SK-N-SH (cell line): ENCODE results near the gene BABAM2. TPM values are rescaled to one million over a fixed set of nuclear protein-coding genes. Genes with fewer than 3 reads are reported as not detected.

Experiments used
- CTCF ChIA-PET: fragments of 300-600, 350-600 bp; formaldehyde crosslinking; extraction: SDS; loops from one replicate; lab custom pipeline; 2021; lab: Yijun Ruan, JAX
- POLR2A ChIA-PET: fragments of 350-600 bp; sonication (Branson Sonifier 250); formaldehyde crosslinking; extraction: SDS; loops from one replicate; lab custom pipeline; 2020; ENCODE audit warnings: antibody characterized with exemption, inconsistent platforms; lab: Yijun Ruan, JAX
- DNase-seq: peaks from one replicate; pipeline ENCODE4 v3.0.0; 2012
- H2AFZ ChIP-seq: fragments of 200-600 bp; sonication (generic); 2 replicates; pipeline ENCODE4 v1.8.1; 2016; ENCODE audit warnings: antibody characterized with exemption, mild to moderate bottlenecking, low read depth
- H3F3A ChIP-seq: fragments of 200-600 bp; sonication (generic); replicated peaks from 2 replicates; pipeline ENCODE3; 2016; ENCODE audit warnings: antibody characterized with exemption, mild to moderate bottlenecking; ENCODE audit not compliant: insufficient read depth
- H3K27ac ChIP-seq, 2 experiments: fragments of 200-500 bp in 1 of 2; fragments of 200-600 bp in 1 of 2; sonication (Bioruptor generic) in 1 of 2; sonication (generic), shearing (Covaris generic) in 1 of 2; 2 replicates each; pipeline versions ENCODE4 v1.5.1 to v1.6.1; 2014 to 2016; ENCODE audit warnings: low read depth in 2 of 2, inconsistent platforms in 1 of 2, low read length in 1 of 2, mild to moderate bottlenecking in 1 of 2, mixed read lengths in 1 of 2
- H3K27me3 ChIP-seq: fragments of 200-600 bp; sonication (generic), shearing (Covaris generic); 2 replicates; pipeline ENCODE4 v1.6.1; 2016; ENCODE audit warnings: mixed run types; ENCODE audit not compliant: insufficient read depth
- H3K36me3 ChIP-seq, 2 experiments: fragments of 200-500 bp in 1 of 2; fragments of 200-600 bp in 1 of 2; sonication (Bioruptor generic) in 1 of 2; sonication (generic) in 1 of 2; replicated peaks in 1 of 2; 2 replicates each; pipeline versions ENCODE3 to v1.5.1; 2014 to 2016; ENCODE audit warnings: low read length in 1 of 2, mild to moderate bottlenecking in 1 of 2; ENCODE audit not compliant: insufficient read depth in 2 of 2, control insufficient read depth in 1 of 2
- H3K4me1 ChIP-seq, 2 experiments: fragments of 200-500 bp in 1 of 2; fragments of 200-600 bp in 1 of 2; sonication (Bioruptor generic) in 1 of 2; sonication (generic), shearing (Covaris generic) in 1 of 2; 2 replicates each; pipeline versions ENCODE4 v1.5.1 to v1.6.1; 2014 to 2016; ENCODE audit warnings: low read depth in 1 of 2, low read length in 1 of 2, mixed run types in 1 of 2; ENCODE audit not compliant: insufficient read depth in 2 of 2, control insufficient read depth in 1 of 2
- H3K4me2 ChIP-seq: fragments of 200-600 bp; sonication (generic), shearing (Covaris generic); 2 replicates; pipeline ENCODE4 v1.6.1; 2017; ENCODE audit warnings: mixed run types
- H3K4me3 ChIP-seq, 2 experiments: fragments of 200-500 bp in 1 of 2; fragments of 200-600 bp in 1 of 2; sonication (Bioruptor generic) in 1 of 2; sonication (generic), shearing (Covaris generic) in 1 of 2; 2 replicates each; pipeline versions ENCODE4 v1.5.1 to v1.8.1; 2014 to 2016; ENCODE audit warnings: low read depth in 2 of 2, inconsistent platforms in 1 of 2, low read length in 1 of 2, mild to moderate bottlenecking in 1 of 2, mixed read lengths in 1 of 2, moderate library complexity in 1 of 2
- H3K79me2 ChIP-seq: fragments of 200-600 bp; sonication (generic); 2 replicates; pipeline ENCODE4 v1.8.1; 2017; ENCODE audit warnings: mild to moderate bottlenecking; ENCODE audit not compliant: insufficient read depth
- H3K9ac ChIP-seq: fragments of 200-600 bp; sonication (generic); 2 replicates; pipeline ENCODE4 v1.6.1; 2017; ENCODE audit warnings: mixed run types
- H3K9me2 ChIP-seq: fragments of 200-600 bp; sonication (generic); 2 replicates; pipeline ENCODE4 v1.6.1; 2017; ENCODE audit warnings: mixed run types
- H3K9me3 ChIP-seq: fragments of 200-600 bp; sonication (generic); 2 replicates; pipeline ENCODE4 v1.6.1; 2017; ENCODE audit warnings: mixed run types, mild to moderate bottlenecking, moderate library complexity
- H4K20me1 ChIP-seq: fragments of 200-600 bp; sonication (generic); 2 replicates; pipeline ENCODE4 v1.6.1; 2017; ENCODE audit warnings: mild to moderate bottlenecking, mixed run types; ENCODE audit not compliant: insufficient read depth
- CHD2 ChIP-seq: fragments of 150-350 bp; IDR thresholded peaks from 2 replicates; pipeline ENCODE4 v1.6.1; 2018; ENCODE audit warnings: low read length; ENCODE audit not compliant: partially characterized antibody
- ELF1 ChIP-seq: IDR thresholded peaks from 2 replicates; pipeline ENCODE4 v1.4.0; 2012
- EZH2phosphoT487 ChIP-seq: fragments of 200-600 bp; sonication (generic); IDR thresholded peaks from 2 replicates; pipeline ENCODE4 v1.6.1; 2017; ENCODE audit warnings: low read depth, mixed run types, mild to moderate bottlenecking, antibody characterized with exemption, moderate library complexity, borderline replicate concordance
- FOSL2 ChIP-seq: IDR thresholded peaks from 2 replicates; pipeline ENCODE4 v1.4.0; 2012; ENCODE audit warnings: low read depth, mild to moderate bottlenecking, moderate library complexity, borderline replicate concordance
- FOXM1 ChIP-seq: IDR thresholded peaks from 2 replicates; pipeline ENCODE4 v1.4.0; 2012; ENCODE audit warnings: low read depth, mild to moderate bottlenecking
- GATA2 ChIP-seq: sonication (generic); formaldehyde crosslinking; IDR thresholded peaks from 2 replicates; pipeline ENCODE4 v1.5.0; 2020; ENCODE audit warnings: mild to moderate bottlenecking, missing genetic modification reagents
- JUND ChIP-seq: IDR thresholded peaks from 2 replicates; pipeline ENCODE4 v1.4.0; 2012
- MEF2A ChIP-seq: IDR thresholded peaks from 2 replicates; pipeline ENCODE4 v1.4.0; 2012; ENCODE audit warnings: low read depth, borderline replicate concordance
- MXI1 ChIP-seq: IDR thresholded peaks from 2 replicates; pipeline ENCODE4 v1.6.1; 2012; ENCODE audit warnings: mild to moderate bottlenecking, low read depth, low read length, improper control_type of control experiment
- NFIC ChIP-seq: IDR thresholded peaks from 2 replicates; pipeline ENCODE4 v1.4.0; 2012; ENCODE audit warnings: borderline replicate concordance
- POLR2AphosphoS5 ChIP-seq: IDR thresholded peaks from 2 replicates; pipeline ENCODE4 v1.6.1; 2012; ENCODE audit warnings: low read depth, low read length
- RFX5 ChIP-seq: IDR thresholded peaks from 2 replicates; pipeline ENCODE4 v1.6.1; 2012; ENCODE audit warnings: mild to moderate bottlenecking, improper control_type of control experiment, low read length
- RXRA ChIP-seq: IDR thresholded peaks from 2 replicates; pipeline ENCODE4 v1.4.0; 2012; ENCODE audit warnings: low read depth, mild to moderate bottlenecking, borderline replicate concordance
- SMC3 ChIP-seq: IDR thresholded peaks from 2 replicates; pipeline ENCODE4 v1.6.1; 2012; ENCODE audit warnings: low read depth, low read length, improper control_type of control experiment
- TAF1 ChIP-seq: IDR thresholded peaks from 2 replicates; pipeline ENCODE4 v1.6.1; 2012; ENCODE audit warnings: low read depth, mild to moderate bottlenecking, low read length, moderate library complexity, borderline replicate concordance
- TCF12 ChIP-seq: IDR thresholded peaks from 2 replicates; pipeline ENCODE4 v1.4.0; 2012
- TEAD4 ChIP-seq: IDR thresholded peaks from 2 replicates; pipeline ENCODE4 v1.4.0; 2012; ENCODE audit warnings: mild to moderate bottlenecking, borderline replicate concordance; ENCODE audit not compliant: insufficient read depth
- YY1 ChIP-seq: IDR thresholded peaks from 2 replicates; pipeline ENCODE4 v1.4.0; 2012; ENCODE audit warnings: low read depth, mild to moderate bottlenecking
- ZBTB33 ChIP-seq: IDR thresholded peaks from 2 replicates; pipeline ENCODE4 v1.4.0; 2012; ENCODE audit warnings: low read depth, borderline replicate concordance
- WGBS: methylation state at CpG from one replicate; pipeline ENCODE4 v1.1.6; 2017; ENCODE audit warnings: low lambda C conversion rate; 5-methylcytosine and 5-hydroxymethylcytosine counted together
- polyA plus RNA-seq, 3 experiments: library from polyadenylated mRNA; depleted of rRNA; stranded (reverse); fragments of >200 nt; gene quantifications; 2 replicates each; pipeline ENCODE4 v1.2.3, GENCODE V29; 2012
- TF ChIP-seq, protein P1 (sequence below): fragments of 150-350 bp; IDR thresholded peaks from 2 replicates; pipeline ENCODE4 v1.6.1; 2017; ENCODE audit warnings: antibody characterized with exemption, low read length, low read depth, borderline replicate concordance
- TF ChIP-seq, protein P2 (sequence below): IDR thresholded peaks from 2 replicates; pipeline ENCODE4 v1.4.0; 2012; ENCODE audit warnings: low read depth

Gene BABAM2
- polyA plus RNA-seq, 1 of the 3 experiments (the other 2 are of a cell fraction), result 34.0 TPM

- TF ChIP-seq, protein P1, sequence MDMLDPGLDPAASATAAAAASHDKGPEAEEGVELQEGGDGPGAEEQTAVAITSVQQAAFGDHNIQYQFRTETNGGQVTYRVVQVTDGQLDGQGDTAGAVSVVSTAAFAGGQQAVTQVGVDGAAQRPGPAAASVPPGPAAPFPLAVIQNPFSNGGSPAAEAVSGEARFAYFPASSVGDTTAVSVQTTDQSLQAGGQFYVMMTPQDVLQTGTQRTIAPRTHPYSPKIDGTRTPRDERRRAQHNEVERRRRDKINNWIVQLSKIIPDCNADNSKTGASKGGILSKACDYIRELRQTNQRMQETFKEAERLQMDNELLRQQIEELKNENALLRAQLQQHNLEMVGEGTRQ, result no peak
- peak; percentile 45; the same call in 1 of the 2 replicates for TF ChIP-seq POLR2AphosphoS5
- TF ChIP-seq MXI1, result 0 out of 2 replicates have a peak, but pooled peaks have one; percentile 18
- TF ChIP-seq GATA2 (CRISPR knock-in tag), result peak; percentile 10; the same call in 1 of the 2 replicates
- no peak for TF ChIP-seq FOXM1
- peak; percentile 83; the same call in 1 of the 2 replicates for TF ChIP-seq TAF1
- peak; percentile 75; the same call in 1 of the 2 replicates for TF ChIP-seq YY1
- peak; percentile 77; the same call in 1 of the 2 replicates for TF ChIP-seq RXRA
- TF ChIP-seq TEAD4, result 0 out of 2 replicates have a peak, but pooled peaks have one; percentile 49
- TF ChIP-seq ZBTB33, result no peak
Observed at GRCh38 chr2:28269019-28269784, 378.7 kb downstream of the BABAM2 start (continued).

- H2AFZ ChIP-seq, result no peak overlapping the region
- H3K4me3 ChIP-seq, result no peak overlapping the region
- H3K36me3 ChIP-seq, result no peaks in the 10 kb centered on the region
- peak; percentile 42; the same call in 1 of the 2 replicates for TF ChIP-seq TCF12
- TF ChIP-seq YY1, result no peak
- TF ChIP-seq MEF2A, result no peak
- peak; percentile 9; the same call in 1 of the 2 replicates for TF ChIP-seq FOSL2
- no peak for TF ChIP-seq CHD2
- TF ChIP-seq TEAD4, result no peak
- TF ChIP-seq ELF1, result no peak
- no peak for TF ChIP-seq ZBTB33
- TF ChIP-seq RFX5, result no peak
- no peak for TF ChIP-seq SMC3
- TF ChIP-seq POLR2AphosphoS5, result no peak
- TF ChIP-seq, protein P2, sequence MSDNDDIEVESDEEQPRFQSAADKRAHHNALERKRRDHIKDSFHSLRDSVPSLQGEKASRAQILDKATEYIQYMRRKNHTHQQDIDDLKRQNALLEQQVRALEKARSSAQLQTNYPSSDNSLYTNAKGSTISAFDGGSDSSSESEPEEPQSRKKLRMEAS, result no peak
- TF ChIP-seq NFIC, result no peak
- TF ChIP-seq RXRA, result no peak
- no peak for TF ChIP-seq TAF1
- TF ChIP-seq JUND, result peak; percentile 23; the same call in 1 of the 2 replicates
- no peak for TF ChIP-seq EZH2phosphoT487
- H3K9me3 ChIP-seq, result no peaks in the 10 kb centered on the region
- CTCF ChIA-PET, result no interaction called here
- H3K4me2 ChIP-seq, result no peak overlapping the region
- no peaks in the 10 kb centered on the region for H4K20me1 ChIP-seq
- H3K27me3 ChIP-seq, result no peaks in the 10 kb centered on the region
- peaks cover 24 to 46% of the 10 kb centered on the region in 2 experiments for H3K4me1 ChIP-seq
- DNase-seq, result no peak
- no peak overlapping the region for H3K9ac ChIP-seq
- POLR2A ChIA-PET, result no interaction called here
- H3K79me2 ChIP-seq, result no peaks in the 10 kb centered on the region
- 85% methylated on average over 6 of the region's 6 CpGs for WGBS
- peak overlapping the region in 1 of 2 experiments; percentile 28; a peak in 1 of 4 replicates for H3K27ac ChIP-seq
- H3K9me2 ChIP-seq, result no peaks in the 10 kb centered on the region
- H3F3A ChIP-seq, result peaks cover 16% of the 10 kb centered on the region
Observed at GRCh38 chr2:28270456-28271152, 380.1 kb downstream of the BABAM2 start.
